ENCODE data around the gene C9orf153. TPM values are rescaled to one million over a fixed set of nuclear protein-coding genes. Genes with fewer than 3 reads are reported as not detected.

Gene C9orf153
- total RNA-seq, 4 donors from 2014 or later = 0.67 to 0.71 TPM; not detected in 2

DNA sequence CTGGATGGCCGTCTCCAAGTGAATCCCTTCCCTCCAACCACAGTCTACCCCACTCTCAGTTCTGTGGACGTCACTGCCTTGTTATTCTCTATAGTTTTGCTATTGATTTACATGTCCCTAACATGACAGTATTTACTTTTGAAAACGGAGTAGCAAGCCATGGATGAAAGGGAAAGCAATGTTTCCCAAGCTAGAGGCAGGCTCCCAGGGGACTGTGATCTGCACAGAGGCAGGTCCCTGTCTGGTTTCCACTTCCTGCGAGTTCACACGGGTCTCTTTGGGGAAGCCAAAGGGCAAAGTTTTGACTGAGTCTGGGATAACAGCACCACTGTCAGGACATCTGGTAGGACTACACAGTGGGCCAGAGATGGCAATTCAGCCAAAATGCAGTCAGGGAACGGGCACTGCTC lies 12.7 kb downstream of the C9orf153 start:
- H3K4me1 ChIP-seq = no peaks in the 10 kb centered on the region
- H3K27me3 ChIP-seq = no peaks in the 10 kb centered on the region
- H3K9me3 ChIP-seq = no peaks in the 10 kb centered on the region
- no peaks in the 10 kb centered on the region for H3K36me3 ChIP-seq
- intact Hi-C loops (cut with DNase I) = no loop called here
- TF ChIP-seq, protein P1, sequence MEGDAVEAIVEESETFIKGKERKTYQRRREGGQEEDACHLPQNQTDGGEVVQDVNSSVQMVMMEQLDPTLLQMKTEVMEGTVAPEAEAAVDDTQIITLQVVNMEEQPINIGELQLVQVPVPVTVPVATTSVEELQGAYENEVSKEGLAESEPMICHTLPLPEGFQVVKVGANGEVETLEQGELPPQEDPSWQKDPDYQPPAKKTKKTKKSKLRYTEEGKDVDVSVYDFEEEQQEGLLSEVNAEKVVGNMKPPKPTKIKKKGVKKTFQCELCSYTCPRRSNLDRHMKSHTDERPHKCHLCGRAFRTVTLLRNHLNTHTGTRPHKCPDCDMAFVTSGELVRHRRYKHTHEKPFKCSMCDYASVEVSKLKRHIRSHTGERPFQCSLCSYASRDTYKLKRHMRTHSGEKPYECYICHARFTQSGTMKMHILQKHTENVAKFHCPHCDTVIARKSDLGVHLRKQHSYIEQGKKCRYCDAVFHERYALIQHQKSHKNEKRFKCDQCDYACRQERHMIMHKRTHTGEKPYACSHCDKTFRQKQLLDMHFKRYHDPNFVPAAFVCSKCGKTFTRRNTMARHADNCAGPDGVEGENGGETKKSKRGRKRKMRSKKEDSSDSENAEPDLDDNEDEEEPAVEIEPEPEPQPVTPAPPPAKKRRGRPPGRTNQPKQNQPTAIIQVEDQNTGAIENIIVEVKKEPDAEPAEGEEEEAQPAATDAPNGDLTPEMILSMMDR (IDR thresholded peaks at IDR 0.05) = no peak
- no peak for TF ChIP-seq POLR2A (IDR thresholded peaks at IDR 0.05)
- H3K4me3 ChIP-seq (replicated peaks in 1 of 3) = no peak overlapping the region
- no peak for DNase-seq
- H3K27ac ChIP-seq = no peak overlapping the region
- 53 to 62% methylated on average over 6 of the region's 6 CpGs for WGBS, 2 donors

DNA sequence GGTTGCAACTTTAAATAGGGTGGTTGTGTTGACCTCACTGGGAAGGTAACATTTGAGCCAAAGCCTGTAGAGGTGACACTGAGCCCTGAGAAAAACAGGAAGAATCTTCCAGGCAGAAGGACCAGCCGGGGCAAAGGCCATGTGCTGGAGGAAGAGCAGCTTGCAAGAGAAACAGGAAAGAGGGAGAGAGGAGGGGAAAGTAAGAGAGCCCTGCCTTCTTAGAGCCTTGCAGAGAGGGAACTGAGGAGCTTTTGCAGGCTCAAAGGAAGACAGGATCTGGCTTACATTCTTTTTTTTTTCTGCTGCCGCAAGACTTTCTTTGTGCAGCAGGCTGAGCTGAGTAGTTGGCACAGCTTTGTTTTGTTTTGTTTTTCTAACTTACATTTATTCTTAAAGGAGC lies 17.4 kb downstream of the C9orf153 start:
- Histone ChIP-seq H3K27ac (no peak overlapping the region), H3K9me3 (no peaks in the 10 kb centered on the region), H3K36me3 (no peaks in the 10 kb centered on the region), H3K4me1 (no peaks in the 10 kb centered on the region), H3K4me3 (replicated peaks in 1 of 3) (no peak overlapping the region), H3K27me3 (no peaks in the 10 kb centered on the region)
- intact Hi-C loops (cut with DNase I) = no loop called here
- DNase-seq = no peak
- WGBS, 2 donors = 24 to 40% methylated on average over 2 of the region's 2 CpGs
- TF ChIP-seq POLR2A (IDR thresholded peaks at IDR 0.05) = no peak
- TF ChIP-seq, protein P1 (IDR thresholded peaks at IDR 0.05) = no peak

DNA sequence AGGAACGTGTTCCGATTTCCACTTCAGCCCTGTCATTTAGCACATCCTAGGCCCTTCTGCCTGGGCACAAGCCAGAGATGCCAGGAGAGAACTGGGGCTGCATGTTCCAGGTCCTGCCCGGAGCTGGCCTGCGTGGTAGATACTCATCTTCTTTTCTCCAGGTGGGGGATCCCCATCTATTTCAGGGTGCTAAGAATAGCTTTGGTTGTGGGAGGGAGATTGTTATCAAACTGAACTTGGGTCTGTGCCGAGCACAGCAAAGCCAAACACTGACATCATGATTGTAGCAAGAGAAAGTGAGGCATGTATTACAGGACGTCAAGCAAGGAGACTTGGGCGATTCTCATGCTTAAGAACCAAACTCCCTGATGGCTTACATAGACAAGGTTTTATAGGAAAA lies 18.2 kb downstream of the C9orf153 start:
- TF ChIP-seq, protein P1 (IDR thresholded peaks at IDR 0.05) = no peak
- no peak for TF ChIP-seq POLR2A (IDR thresholded peaks at IDR 0.05)
- H3K27me3 ChIP-seq = no peaks in the 10 kb centered on the region
- H3K27ac ChIP-seq = no peak overlapping the region
- no peaks in the 10 kb centered on the region for H3K36me3 ChIP-seq
- H3K4me3 ChIP-seq (replicated peaks in 1 of 3) = no peak overlapping the region
- intact Hi-C loops (cut with DNase I) = no loop called here
- 68 to 77% methylated on average over 7 of the region's 7 CpGs for WGBS, 2 donors
- no peaks in the 10 kb centered on the region for H3K4me1 ChIP-seq
- H3K9me3 ChIP-seq = no peaks in the 10 kb centered on the region
- no peak for DNase-seq

DNA sequence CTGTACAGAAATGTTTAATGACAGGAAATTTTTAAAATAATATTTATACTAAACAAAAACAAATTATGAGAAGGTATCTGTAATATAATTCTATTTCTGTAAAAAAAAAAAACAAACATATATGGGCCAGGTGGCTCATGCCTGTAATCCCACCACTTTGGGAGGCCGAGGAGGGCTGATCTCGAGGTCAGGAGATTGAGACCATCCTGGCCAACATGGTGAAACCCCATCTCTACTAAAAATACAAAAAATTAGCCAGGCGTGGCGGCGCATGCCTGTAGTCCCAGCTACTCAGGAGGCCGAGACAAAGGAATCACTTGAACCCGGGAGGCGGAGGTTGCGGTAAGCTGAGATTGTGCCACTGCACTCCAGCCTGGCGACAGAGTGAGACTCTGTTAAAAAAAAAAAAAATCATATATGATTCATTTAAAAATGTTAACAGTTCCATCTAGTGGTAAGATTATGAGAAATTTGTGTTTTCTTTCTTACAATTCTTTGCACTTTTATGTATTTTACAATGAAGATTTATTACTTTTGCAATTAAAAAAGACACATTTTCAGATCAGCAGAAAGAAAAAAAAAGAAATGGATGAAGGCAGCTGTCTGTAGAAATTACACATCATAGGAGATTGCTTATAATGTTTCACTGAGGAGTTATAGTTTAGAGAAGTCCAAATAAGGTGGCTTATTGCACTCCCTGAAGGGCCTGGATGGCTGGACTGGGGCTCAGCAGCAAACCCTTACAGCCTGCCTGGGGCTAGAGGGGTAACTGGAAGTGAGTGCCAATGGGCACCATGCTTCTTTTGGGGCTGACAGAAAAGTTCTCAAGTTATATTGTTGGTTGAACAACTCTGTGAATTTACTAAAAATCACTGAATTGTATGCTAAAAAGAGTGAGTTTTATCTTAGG lies 20.3 kb downstream of the C9orf153 start:
- H3K27me3 ChIP-seq = no peaks in the 10 kb centered on the region
- no peak for DNase-seq
- H3K4me3 ChIP-seq (replicated peaks in 1 of 3) = no peak overlapping the region
- H3K9me3 ChIP-seq = no peaks in the 10 kb centered on the region
- H3K36me3 ChIP-seq = no peaks in the 10 kb centered on the region
- intact Hi-C loops (cut with DNase I) = no loop called here
- H3K4me1 ChIP-seq = no peaks in the 10 kb centered on the region
- H3K27ac ChIP-seq = no peak overlapping the region
- no peak for TF ChIP-seq POLR2A (IDR thresholded peaks at IDR 0.05)
- TF ChIP-seq, protein P1 (IDR thresholded peaks at IDR 0.05) = no peak
- 62 to 80% methylated on average over 10 of the region's 10 CpGs for WGBS, 2 donors

DNA sequence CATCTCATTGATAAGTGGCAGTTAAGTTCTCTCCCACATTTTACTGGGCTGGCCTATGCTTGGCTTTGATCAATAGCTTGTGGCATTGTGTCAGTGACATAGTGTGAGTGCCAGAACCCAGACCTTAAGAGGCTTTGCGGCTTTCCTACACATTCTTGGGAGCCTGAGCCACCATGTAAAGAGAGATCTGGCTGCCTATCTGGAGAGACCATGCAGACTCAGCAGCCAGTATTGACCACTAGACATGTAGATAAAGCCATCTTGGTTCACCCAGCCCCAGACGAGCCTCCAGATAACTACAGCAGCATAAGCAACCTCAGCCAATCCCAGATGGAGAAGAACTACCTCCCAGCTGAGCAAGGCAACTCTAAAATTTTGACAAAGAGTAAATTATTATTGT lies 28.6 kb downstream of the C9orf153 start:
- 79 to 94% methylated on average over 2 of the region's 2 CpGs for WGBS, 2 donors
- Histone ChIP-seq H3K27ac (no peak overlapping the region), H3K4me1 (no peaks in the 10 kb centered on the region), H3K36me3 (no peaks in the 10 kb centered on the region), H3K27me3 (no peaks in the 10 kb centered on the region), H3K9me3 (no peaks in the 10 kb centered on the region), H3K4me3 (replicated peaks in 1 of 3) (no peak overlapping the region)
- intact Hi-C loops (cut with DNase I) = no loop called here
- TF ChIP-seq, protein P1 (IDR thresholded peaks at IDR 0.05) = no peak
- no peak for TF ChIP-seq POLR2A (IDR thresholded peaks at IDR 0.05)
- no peak for DNase-seq

Measured in thyroid gland (tissue), 4 donors.